BJ (cell line): ENCODE results near the gene STK32B. TPM values are rescaled to one million over a fixed set of nuclear protein-coding genes. Genes with fewer than 3 reads are reported as not detected.

Experiments used
- CTCF ChIA-PET: fragments of 350-600 bp; formaldehyde crosslinking; extraction: SDS; loops from one replicate; lab custom pipeline; 2021; ENCODE audit warnings: antibody characterized with exemption, inconsistent platforms; lab: Yijun Ruan, JAX
- POLR2A ChIA-PET: fragments of 300-600 bp; sonication (Branson Sonifier 250); formaldehyde crosslinking; extraction: SDS; loops from one replicate; lab custom pipeline; 2021; ENCODE audit warnings: antibody characterized with exemption; lab: Charles Lee
- DNase-seq: peaks from one replicate; pipeline ENCODE4 v3.0.0-alpha.2; 2011; ENCODE audit warnings: low read depth
- H3K27me3 ChIP-seq: 2 replicates; pipeline ENCODE4 v1.6.0; 2011; ENCODE audit warnings: low read length; ENCODE audit not compliant: control insufficient read depth, insufficient read depth
- H3K36me3 ChIP-seq: 2 replicates; pipeline ENCODE4 v1.5.1; 2011; ENCODE audit warnings: low read length; ENCODE audit not compliant: control insufficient read depth, insufficient read depth
- H3K4me3 ChIP-seq: 2 replicates; pipeline ENCODE4 v1.5.1; 2011; ENCODE audit warnings: low read depth, mild to moderate bottlenecking, control low read depth, low read length
- CTCF ChIP-seq: IDR thresholded peaks from 2 replicates; pipeline ENCODE4 v1.5.1; 2011; ENCODE audit warnings: low read depth, mild to moderate bottlenecking, control low read depth, inconsistent platforms, low read length, moderate library complexity; ENCODE audit not compliant: insufficient read depth
- polyA plus RNA-seq: library from polyadenylated mRNA; depleted of rRNA; stranded (reverse); fragments of >200 nt; gene quantifications from 2 replicates; pipeline ENCODE4 v1.2.3, GENCODE V29; 2011

Gene STK32B
- polyA plus RNA-seq, 1 experiment = 11.2 TPM

- no peaks in the 10 kb centered on the region for H3K36me3 ChIP-seq
- ChIA-PET CTCF (interaction anchor here (2.5 kb wide), 1 partner anchor 10 kb away, joined by 12 read pairs; no protein-coding TSS in a partner anchor), POLR2A (no interaction called here)
- DNase-seq = no peak
- no peak for TF ChIP-seq CTCF
- H3K4me3 ChIP-seq = no peak overlapping the region
- H3K27me3 ChIP-seq = no peaks in the 10 kb centered on the region
Measured at GRCh38 chr4:5389756-5390310, 338.6 kb downstream of the STK32B start.

GRCh38 chr4:5391492-5391891, 340.2 kb downstream of the STK32B start:
- Histone ChIP-seq H3K27me3 (no peaks in the 10 kb centered on the region), H3K36me3 (no peaks in the 10 kb centered on the region), H3K4me3 (no peak overlapping the region)
- TF ChIP-seq CTCF = no peak
- ChIA-PET CTCF (interaction anchor here (2.5 kb wide), 1 partner anchor 8 kb away, joined by 12 read pairs; no protein-coding TSS in a partner anchor), POLR2A (no interaction called here)
- DNase-seq = no peak

- Histone ChIP-seq H3K4me3 (no peak overlapping the region), H3K36me3 (no peaks in the 10 kb centered on the region), H3K27me3 (no peaks in the 10 kb centered on the region)
- TF ChIP-seq CTCF = no peak
- no peak for DNase-seq
- POLR2A ChIA-PET = no interaction called here
- CTCF ChIA-PET = no interaction called here
Measured at GRCh38 chr4:5393911-5394513, 342.7 kb downstream of the STK32B start.

GRCh38 chr4:5395781-5396180, 344.5 kb downstream of the STK32B start:
- CTCF ChIA-PET = interaction anchor here (1.7 kb wide), 1 partner anchor 8 kb away, joined by 5 read pairs; no protein-coding TSS in a partner anchor
- H3K4me3 ChIP-seq = no peak overlapping the region
- no peaks in the 10 kb centered on the region for H3K27me3 ChIP-seq
- no peak for DNase-seq
- POLR2A ChIA-PET = no interaction called here
- TF ChIP-seq CTCF = no peak
- no peaks in the 10 kb centered on the region for H3K36me3 ChIP-seq

- POLR2A ChIA-PET = no interaction called here
- CTCF ChIA-PET = interaction anchor here (0.6 to 4.9 kb wide), 2 partner anchors 13 to 61 kb away, joined by 4 to 31 read pairs; no protein-coding TSS in a partner anchor
- TF ChIP-seq CTCF = no peak
Measured at GRCh38 chr4:5398056-5398455, 346.8 kb downstream of the STK32B start.

More at GRCh38 chr4:5398056-5398455, 346.8 kb downstream of the STK32B start:
- no peak for DNase-seq
- Histone ChIP-seq H3K4me3 (no peak overlapping the region), H3K27me3 (no peaks in the 10 kb centered on the region), H3K36me3 (no peaks in the 10 kb centered on the region)
